Measurements from ENCODE around the gene MITF. TPM values are rescaled to one million over a fixed set of nuclear protein-coding genes. Genes with fewer than 3 reads are reported as not detected.

MITF gene
- total RNA-seq, 1 experiment from 2014 or later, result 1.9 TPM

DNA sequence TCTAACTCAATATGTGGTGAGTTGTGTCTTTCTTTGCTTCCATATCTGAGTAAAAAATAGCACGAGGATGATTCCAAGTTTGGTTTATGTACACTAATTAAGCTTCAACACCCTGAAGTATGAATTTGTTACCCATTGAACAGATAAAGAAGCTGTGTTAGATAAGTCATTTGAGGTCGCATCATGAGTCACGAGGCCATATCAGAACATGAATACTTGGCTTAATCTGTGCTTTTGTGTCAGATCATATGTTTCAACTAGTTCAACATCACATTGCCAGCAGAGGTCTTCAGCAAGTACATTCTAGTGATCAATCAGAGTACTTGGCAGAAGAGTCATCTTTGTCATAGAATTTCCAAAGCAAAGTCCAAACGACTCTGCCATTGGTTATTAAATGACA lies 26.3 kb upstream of the MITF start:
- no peak overlapping the region for H3K4me3 ChIP-seq (replicated peaks in 1 of 2; ENCODE audit: low read depth in 1 of 2, low read length in 2 of 2)
- no peaks in the 10 kb centered on the region for H3K4me1 ChIP-seq (ENCODE audit: control insufficient read depth in 1 of 2, insufficient read depth in 2 of 2, low read length in 2 of 2)
- no peak for ATAC-seq
- H3K9ac ChIP-seq (ENCODE audit: low read length), result no peak overlapping the region
- H4K20me1 ChIP-seq (ENCODE audit: insufficient read depth), result no peaks in the 10 kb centered on the region
- H3K4me2 ChIP-seq (ENCODE audit: low read length), result no peak overlapping the region
- ChIA-PET POLR2A (no interaction called here), CTCF (no interaction called here), RAD21 (ENCODE audit: low non-redundant PET in 1 of 2, low total read pairs in 2 of 2, uncharacterized antibody in 2 of 2, unreplicated experiment in 2 of 2) (no interaction called here)
- H3K36me3 ChIP-seq (ENCODE audit: control insufficient read depth in 1 of 2, insufficient read depth in 2 of 2, low read length in 2 of 2), result no peaks in the 10 kb centered on the region
- H3K9me3 ChIP-seq (ENCODE audit: control insufficient read depth in 1 of 2, insufficient read depth in 1 of 2, low read depth in 1 of 2, low read length in 2 of 2), result no peaks in the 10 kb centered on the region
- no peak for DNase-seq (ENCODE audit: low read depth, low spot score)
- no peaks in the 10 kb centered on the region for H3K79me2 ChIP-seq (ENCODE audit: insufficient read depth, low read length)
- no peaks in the 10 kb centered on the region for H3K9me2 ChIP-seq (ENCODE audit: insufficient read depth)
- intact Hi-C loops (cut with micrococcal nuclease), result no loop called here
- TF ChIP-seq, protein P1, sequence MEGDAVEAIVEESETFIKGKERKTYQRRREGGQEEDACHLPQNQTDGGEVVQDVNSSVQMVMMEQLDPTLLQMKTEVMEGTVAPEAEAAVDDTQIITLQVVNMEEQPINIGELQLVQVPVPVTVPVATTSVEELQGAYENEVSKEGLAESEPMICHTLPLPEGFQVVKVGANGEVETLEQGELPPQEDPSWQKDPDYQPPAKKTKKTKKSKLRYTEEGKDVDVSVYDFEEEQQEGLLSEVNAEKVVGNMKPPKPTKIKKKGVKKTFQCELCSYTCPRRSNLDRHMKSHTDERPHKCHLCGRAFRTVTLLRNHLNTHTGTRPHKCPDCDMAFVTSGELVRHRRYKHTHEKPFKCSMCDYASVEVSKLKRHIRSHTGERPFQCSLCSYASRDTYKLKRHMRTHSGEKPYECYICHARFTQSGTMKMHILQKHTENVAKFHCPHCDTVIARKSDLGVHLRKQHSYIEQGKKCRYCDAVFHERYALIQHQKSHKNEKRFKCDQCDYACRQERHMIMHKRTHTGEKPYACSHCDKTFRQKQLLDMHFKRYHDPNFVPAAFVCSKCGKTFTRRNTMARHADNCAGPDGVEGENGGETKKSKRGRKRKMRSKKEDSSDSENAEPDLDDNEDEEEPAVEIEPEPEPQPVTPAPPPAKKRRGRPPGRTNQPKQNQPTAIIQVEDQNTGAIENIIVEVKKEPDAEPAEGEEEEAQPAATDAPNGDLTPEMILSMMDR (IDR thresholded peaks at IDR 0.05 in 2 of 3, conservative IDR thresholded peaks at IDR 0.05 in 1 of 3; ENCODE audit: borderline replicate concordance in 1 of 3, insufficient read depth in 1 of 3, low read depth in 2 of 3, low read length in 2 of 3), result no peak
- TF ChIP-seq ZNF274 (IDR thresholded peaks at IDR 0.05; ENCODE audit: low read depth, low read length) (no peak), JUND (IDR thresholded peaks at IDR 0.05) (no peak), ELF1 (IDR thresholded peaks at IDR 0.05; ENCODE audit: borderline replicate concordance, low read depth) (no peak), SIN3A (IDR thresholded peaks at IDR 0.05; ENCODE audit: low read depth) (no peak), YY1 (IDR thresholded peaks at IDR 0.05; ENCODE audit: extremely low read depth, insufficient replicate concordance, low read depth, low read length) (no peak)
- 0 out of 2 replicates have a peak, but pooled peaks cover 1% of the 10 kb centered on the region for H3K27me3 ChIP-seq (ENCODE audit: insufficient read depth, low read length)
- no TSS peak for BruUV-seq (replicated peaks)
- no peak overlapping the region for H2AFZ ChIP-seq (ENCODE audit: low read depth, low read length, poor library complexity, severe bottlenecking)
- H3K27ac ChIP-seq (ENCODE audit: low read depth, low read length), result no peak overlapping the region

GRCh38 chr3:69715204-69715603 lies 24.1 kb upstream of the MITF start:
- no peaks in the 10 kb centered on the region for H3K4me1 ChIP-seq (ENCODE audit: control insufficient read depth in 1 of 2, insufficient read depth in 2 of 2, low read length in 2 of 2)
- POLR2A ChIA-PET, result no interaction called here
- no peaks in the 10 kb centered on the region for H3K9me2 ChIP-seq (ENCODE audit: insufficient read depth)
- H3K9me3 ChIP-seq (ENCODE audit: control insufficient read depth in 1 of 2, insufficient read depth in 1 of 2, low read depth in 1 of 2, low read length in 2 of 2), result no peaks in the 10 kb centered on the region
- no peak overlapping the region for H3K9ac ChIP-seq (ENCODE audit: low read length)
- no peak overlapping the region for H2AFZ ChIP-seq (ENCODE audit: low read depth, low read length, poor library complexity, severe bottlenecking)
- H3K27me3 ChIP-seq (ENCODE audit: insufficient read depth, low read length), result no peaks in the 10 kb centered on the region
- TF ChIP-seq CBX3 (IDR thresholded peaks at IDR 0.05; ENCODE audit: low read depth) (no peak), SP1 (IDR thresholded peaks at IDR 0.05; ENCODE audit: low read depth) (no peak), MAX (IDR thresholded peaks at IDR 0.05) (no peak), ELF1 (IDR thresholded peaks at IDR 0.05; ENCODE audit: borderline replicate concordance, low read depth) (no peak), SIN3A (IDR thresholded peaks at IDR 0.05; ENCODE audit: low read depth) (no peak), POLR2AphosphoS5 (IDR thresholded peaks at IDR 0.05; ENCODE audit: low read depth, low read length) (no peak), TCF7L2 (IDR thresholded peaks at IDR 0.05; ENCODE audit: borderline replicate concordance, extremely low read depth, insufficient read depth, insufficient read length) (no peak), FOSL1 (IDR thresholded peaks at IDR 0.05; ENCODE audit: low read depth) (no peak), POLR2A (IDR thresholded peaks at IDR 0.05; ENCODE audit: borderline replicate concordance, extremely low read depth, insufficient read depth, insufficient read length) (no peak), JUND (IDR thresholded peaks at IDR 0.05) (no peak)
- H3K79me2 ChIP-seq (ENCODE audit: insufficient read depth, low read length), result no peaks in the 10 kb centered on the region
- intact Hi-C loops (cut with micrococcal nuclease), result no loop called here
- RAD21 ChIA-PET (ENCODE audit: low non-redundant PET in 1 of 2, low total read pairs in 2 of 2, uncharacterized antibody in 2 of 2, unreplicated experiment in 2 of 2), result no interaction called here
- H3K4me2 ChIP-seq (ENCODE audit: low read length), result no peak overlapping the region
- BruUV-seq (replicated peaks), result no TSS peak
- CTCF ChIA-PET, result no interaction called here
- DNase-seq (ENCODE audit: low read depth, low spot score), result no peak
- H3K36me3 ChIP-seq (ENCODE audit: control insufficient read depth in 1 of 2, insufficient read depth in 2 of 2, low read length in 2 of 2), result no peaks in the 10 kb centered on the region
- no peak overlapping the region for H3K27ac ChIP-seq (ENCODE audit: low read depth, low read length)
- ATAC-seq, result no peak
- no peak overlapping the region for H3K4me3 ChIP-seq (replicated peaks in 1 of 2; ENCODE audit: low read depth in 1 of 2, low read length in 2 of 2)
- H4K20me1 ChIP-seq (ENCODE audit: insufficient read depth), result no peaks in the 10 kb centered on the region

Measured in HCT116 (cell line).